Muscle of back (tissue), 11 donors: ENCODE measurements around the gene HNRNPA1L2. TPM values are rescaled to one million over a fixed set of nuclear protein-coding genes. Genes with fewer than 3 reads are reported as not detected.
"Not testable (repeated sequence)": the region's sequence is repeated elsewhere in the genome, so short reads cannot be mapped to it uniquely, and the experiment has no call there.

Source experiments
- DNase-seq, 3 donors: peaks; one replicate each; pipeline versions ENCODE4 v3.0.0 to v3.0.0-alpha.2; 2013
- polyA plus RNA-seq, 10 donors: library from polyadenylated mRNA; unstranded; fragments of 120-200 nt; gene quantifications; one replicate each; pipeline ENCODE4 v1.2.1, GENCODE V29; 2013; ENCODE audit not compliant: insufficient read length in 10 of 10

The HNRNPA1L2 gene
- polyA plus RNA-seq, 10 donors = 8.3 to 14.5 (median 10.5) TPM

- DNase-seq = no peak
Measured at GRCh38 chr13:52638666-52639328, 3.4 kb upstream of the HNRNPA1L2 start.

GRCh38 chr13:52644108-52644507 lies 1.9 kb downstream of the HNRNPA1L2 start:
- no peak for DNase-seq

DNA sequence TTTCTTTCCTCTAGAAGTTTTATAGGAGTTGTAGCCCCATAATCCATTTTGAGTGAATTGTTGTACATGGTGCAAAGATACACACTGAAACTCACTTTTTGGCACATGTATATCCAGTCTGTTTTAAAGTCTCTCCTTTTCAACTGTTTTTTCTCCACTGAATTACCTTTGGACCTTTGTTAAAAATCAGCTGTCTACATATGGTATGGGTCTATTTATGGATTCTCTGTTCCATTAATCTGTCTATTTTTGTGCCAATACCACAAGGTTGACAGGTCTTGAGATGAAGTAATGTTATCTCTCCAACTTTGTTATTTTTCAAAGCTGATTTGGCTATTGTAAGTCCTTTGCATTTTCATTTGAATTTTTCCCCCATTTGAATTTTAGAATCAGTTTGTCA lies 4.7 kb downstream of the HNRNPA1L2 start:
- no peak for DNase-seq

DNA sequence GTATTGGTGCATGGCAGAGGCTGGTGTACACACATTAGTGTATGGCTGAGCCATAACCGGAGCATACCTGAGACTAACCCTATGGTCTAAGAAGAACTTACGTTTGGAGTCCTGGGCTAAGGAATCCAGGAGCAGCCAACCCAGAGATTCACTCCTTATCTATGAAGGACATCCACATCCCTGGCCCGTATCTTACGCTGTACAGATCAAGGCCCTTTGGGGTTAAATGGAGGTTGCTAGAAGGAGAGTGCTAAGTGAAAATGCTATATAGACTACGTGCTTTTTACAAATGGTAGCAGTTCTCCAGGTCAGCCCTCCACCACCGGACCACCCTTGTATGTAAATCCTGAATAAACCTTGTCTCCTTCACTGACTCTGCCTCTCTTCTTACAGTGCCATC lies 8.5 kb downstream of the HNRNPA1L2 start:
- no peak for DNase-seq

GRCh38 chr13:52651897-52652195 lies 9.6 kb downstream of the HNRNPA1L2 start:
- DNase-seq = no peak

DNA sequence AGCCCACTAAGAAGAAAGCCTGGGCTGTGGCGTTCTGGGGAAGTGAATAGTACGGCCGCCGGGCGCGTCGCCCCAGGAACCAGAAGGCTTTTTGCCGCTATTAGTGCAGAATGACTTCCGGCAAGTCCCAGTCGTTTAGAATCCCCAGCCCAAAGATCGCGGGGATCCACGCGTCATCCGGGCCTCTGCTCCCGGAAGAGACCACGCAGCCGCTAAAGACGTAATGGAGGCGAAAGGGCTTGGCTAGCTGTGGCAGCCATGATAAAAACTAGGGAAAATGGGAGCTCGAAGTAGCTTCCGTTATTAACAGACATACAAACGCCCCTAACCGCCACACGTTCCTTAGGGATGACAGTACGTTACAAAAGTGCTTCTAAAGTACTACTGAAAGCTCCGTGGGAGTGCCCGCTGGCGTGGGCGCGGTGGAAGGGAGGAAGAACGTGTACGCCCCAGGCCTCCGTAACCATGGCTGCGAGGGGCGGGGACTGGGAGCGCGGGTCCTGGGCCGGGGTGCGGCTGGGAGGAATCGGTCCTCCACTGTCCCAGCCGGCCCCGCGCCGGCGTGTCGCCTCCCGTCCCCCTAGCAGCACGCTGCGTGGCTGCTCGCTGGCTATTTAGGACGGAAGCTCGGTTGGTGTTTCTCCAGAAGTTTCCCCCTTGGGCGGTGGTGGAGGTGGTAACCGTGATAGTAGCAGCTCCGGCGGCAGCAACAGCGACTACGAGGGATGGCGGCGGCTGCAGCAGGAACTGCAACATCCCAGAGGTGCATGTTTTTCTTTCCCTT lies 10.2 kb downstream of the HNRNPA1L2 start, which contains the start of gene SUGT1:
TSS of gene SUGT1 (plus strand) at position 641 of the 784 bp plus-strand sequence. CDS start at position 726, 85 bp downstream.
- DNase-seq = peak; percentile 99

GRCh38 chr13:52652980-52653303 lies 10.7 kb downstream of the HNRNPA1L2 start:
- DNase-seq = no peak

- DNase-seq = no peak
Measured at GRCh38 chr13:52659340-52659739, 17.1 kb downstream of the HNRNPA1L2 start.

- DNase-seq = no peak
Measured at GRCh38 chr13:52664272-52664671, 22.0 kb downstream of the HNRNPA1L2 start.

DNA sequence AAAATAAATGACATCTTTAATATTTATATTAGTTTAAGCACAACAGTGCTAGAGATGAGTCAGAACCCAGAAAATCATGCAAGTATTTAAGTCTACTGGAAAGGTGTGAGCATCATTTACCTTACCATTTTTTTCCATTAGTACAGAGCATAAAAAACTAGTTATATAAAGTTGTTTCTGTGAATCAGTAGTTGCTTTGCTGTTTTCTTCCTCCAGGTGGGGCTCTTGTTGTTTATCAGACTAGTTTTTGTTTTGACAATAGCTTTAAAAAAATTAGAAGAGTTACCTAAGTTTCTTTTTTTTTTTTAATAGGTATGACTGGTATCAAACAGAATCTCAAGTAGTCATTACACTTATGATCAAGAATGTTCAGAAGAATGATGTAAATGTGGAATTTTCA lies 23.1 kb downstream of the HNRNPA1L2 start:
- DNase-seq = no peak

DNA sequence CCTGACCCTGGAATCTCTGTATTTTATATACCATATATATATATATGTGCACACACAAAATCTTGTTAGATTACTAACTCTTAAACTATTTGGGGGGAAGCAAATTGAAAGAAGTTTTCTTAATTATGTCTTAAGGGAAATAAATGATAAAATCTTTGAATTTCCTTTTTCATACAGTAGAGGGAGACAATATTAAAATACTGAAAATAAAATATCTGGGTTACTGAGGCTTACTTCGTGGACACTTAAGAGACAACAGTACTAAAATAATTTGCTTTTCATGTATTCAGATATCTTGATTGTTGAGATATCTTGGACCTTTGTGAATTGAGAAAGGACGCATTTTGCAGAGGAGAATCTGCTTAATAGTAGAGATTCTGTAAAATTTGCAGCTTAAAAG lies 27.4 kb downstream of the HNRNPA1L2 start:
- DNase-seq = no peak

DNA sequence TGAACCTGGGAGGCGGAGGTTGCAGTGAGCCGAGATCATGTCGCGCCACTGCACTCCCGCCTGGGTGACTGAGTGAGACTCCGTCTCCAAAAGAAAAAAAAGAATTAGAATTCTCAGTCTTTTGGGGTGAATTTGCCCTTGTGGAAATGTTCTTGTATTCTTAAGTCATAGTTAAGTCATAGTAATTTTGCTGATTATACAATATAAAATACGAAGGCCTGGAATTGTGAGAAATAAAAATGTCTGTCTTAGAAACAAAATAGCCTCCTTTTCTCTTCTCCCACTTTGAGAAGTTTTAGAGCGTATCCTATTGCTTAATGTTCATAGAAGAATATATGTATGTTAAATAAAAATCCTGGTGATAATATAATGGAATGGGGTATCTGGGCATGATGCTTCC lies 28.5 kb downstream of the HNRNPA1L2 start:
- DNase-seq = no peak

GRCh38 chr13:52673465-52673864 lies 31.2 kb downstream of the HNRNPA1L2 start:
- no peak for DNase-seq

- no peak for DNase-seq
Measured at GRCh38 chr13:52677823-52678222, 35.6 kb downstream of the HNRNPA1L2 start.

DNA sequence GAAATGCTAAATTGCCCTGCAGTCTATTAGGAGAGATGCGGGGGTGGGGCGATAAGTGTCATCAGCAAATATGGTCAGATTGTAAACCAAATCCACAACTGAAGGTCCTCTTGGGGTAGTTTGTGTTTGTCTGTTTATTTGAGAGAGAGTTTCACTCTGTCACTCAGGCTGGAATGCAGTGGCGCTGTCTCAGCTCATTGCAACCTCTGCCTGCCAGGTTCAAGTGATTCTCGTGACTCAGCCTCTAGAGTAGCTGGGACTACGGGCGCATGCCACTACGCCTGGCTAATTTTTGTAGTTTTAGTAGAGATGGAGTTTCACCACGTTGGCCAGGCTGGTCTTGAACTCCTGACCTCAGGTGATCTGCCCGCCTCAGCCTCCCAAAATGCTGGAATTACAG lies 43.6 kb downstream of the HNRNPA1L2 start:
- not testable (repeated sequence) for DNase-seq

- no peak for DNase-seq
Measured at GRCh38 chr13:52686376-52686775, 44.1 kb downstream of the HNRNPA1L2 start.

Other genes with a start within 250 kb of the HNRNPA1L2 start
- gene THSD1, start 236.3 kb upstream of the HNRNPA1L2 start, polyA plus RNA-seq = 10 to 100 TPM; 16.7 to 25.3 (median 20.8) TPM
- gene VPS36, start 191.8 kb upstream of the HNRNPA1L2 start, polyA plus RNA-seq = 10 to 100 TPM; 37.2 to 68.0 (median 50.0) TPM
- gene CKAP2, start 187.0 kb upstream of the HNRNPA1L2 start, polyA plus RNA-seq = 10 to 100 TPM; 30.2 to 50.6 (median 39.0) TPM
- gene SUGT1, start 10.4 kb downstream of the HNRNPA1L2 start, polyA plus RNA-seq = 10 to 100 TPM; 36.4 to 44.6 (median 39.9) TPM
- 1 to 10 TPM in 5 of 10 donors, under 1 TPM in 5; 0.44 to 1.4 (median 0.95) TPM for gene CNMD, start 97.4 kb downstream of the HNRNPA1L2 start, polyA plus RNA-seq
- gene PCDH8, start 206.2 kb downstream of the HNRNPA1L2 start, polyA plus RNA-seq = 1 to 10 TPM in 1 of 10 donors, under 1 TPM in 9; 0.49 to 1.3 (median 0.62) TPM